ENCODE results near the gene TRERF1. TPM values are rescaled to one million over a fixed set of nuclear protein-coding genes. Genes with fewer than 3 reads are reported as not detected.

TRERF1 gene
- polyA plus RNA-seq, 1 of the 3 experiments (the other 2 are of a cell fraction): 3.6 TPM

DNA sequence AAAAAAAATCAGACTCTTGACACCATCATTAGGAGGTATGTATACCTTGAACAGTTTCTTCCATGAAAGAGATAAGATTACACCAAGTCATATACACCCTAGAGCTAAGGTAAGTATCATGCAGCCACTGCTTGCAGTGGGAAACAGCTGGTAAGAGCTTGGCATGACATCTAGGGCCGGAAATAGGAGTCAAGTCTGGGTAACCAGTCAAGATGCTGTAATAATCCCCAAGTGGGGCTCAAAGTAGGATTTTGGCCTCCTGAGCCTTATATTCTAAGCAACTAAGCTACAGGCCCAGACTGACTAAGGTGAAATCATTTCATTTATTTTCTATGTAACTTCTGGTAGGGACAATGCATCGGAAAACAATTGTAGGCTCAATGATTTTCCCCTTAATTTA, 23.9 kb downstream of the TRERF1 start:
- ChIA-PET POLR2A (no interaction called here), CTCF (interaction anchor here (0.7 to 1.0 kb wide), 3 partner anchors 12 to 49 kb away, joined by 3 to 4 read pairs (median 3); no protein-coding TSS in a partner anchor)
- H3K9me2 ChIP-seq: no peaks in the 10 kb centered on the region
- no peak overlapping the region for H3K9ac ChIP-seq
- no peak overlapping the region for H2AFZ ChIP-seq (ENCODE audit: low read depth)
- 94% methylated on average over 2 of the region's 2 CpGs for WGBS (ENCODE audit: low lambda C conversion rate)
- H4K20me1 ChIP-seq (ENCODE audit: insufficient read depth): no peaks in the 10 kb centered on the region
- H3K4me3 ChIP-seq (ENCODE audit: low read depth in 2 of 2, low read length in 1 of 2): no peak overlapping the region
- H3F3A ChIP-seq (replicated peaks; ENCODE audit: insufficient read depth): no peaks in the 10 kb centered on the region
- H3K79me2 ChIP-seq (ENCODE audit: insufficient read depth): peaks cover 17% of the 10 kb centered on the region
- H3K4me1 ChIP-seq (ENCODE audit: control insufficient read depth in 1 of 2, insufficient read depth in 2 of 2, low read depth in 1 of 2, low read length in 1 of 2): peaks cover 0 to 8% of the 10 kb centered on the region in 2 experiments; a peak in 2 of 4 replicates
- TF ChIP-seq FOXM1 (IDR thresholded peaks at IDR 0.05; ENCODE audit: low read depth): no peak
- no peak for TF ChIP-seq RCOR1 (IDR thresholded peaks at IDR 0.05; ENCODE audit: low read length)
- TF ChIP-seq, protein P1, sequence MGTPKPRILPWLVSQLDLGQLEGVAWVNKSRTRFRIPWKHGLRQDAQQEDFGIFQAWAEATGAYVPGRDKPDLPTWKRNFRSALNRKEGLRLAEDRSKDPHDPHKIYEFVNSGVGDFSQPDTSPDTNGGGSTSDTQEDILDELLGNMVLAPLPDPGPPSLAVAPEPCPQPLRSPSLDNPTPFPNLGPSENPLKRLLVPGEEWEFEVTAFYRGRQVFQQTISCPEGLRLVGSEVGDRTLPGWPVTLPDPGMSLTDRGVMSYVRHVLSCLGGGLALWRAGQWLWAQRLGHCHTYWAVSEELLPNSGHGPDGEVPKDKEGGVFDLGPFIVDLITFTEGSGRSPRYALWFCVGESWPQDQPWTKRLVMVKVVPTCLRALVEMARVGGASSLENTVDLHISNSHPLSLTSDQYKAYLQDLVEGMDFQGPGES (IDR thresholded peaks at IDR 0.05; ENCODE audit: low read depth, low read length): no peak
- TF ChIP-seq FOSL2 (IDR thresholded peaks at IDR 0.05; ENCODE audit: borderline replicate concordance, low read depth): no peak
- TF ChIP-seq, protein P2, sequence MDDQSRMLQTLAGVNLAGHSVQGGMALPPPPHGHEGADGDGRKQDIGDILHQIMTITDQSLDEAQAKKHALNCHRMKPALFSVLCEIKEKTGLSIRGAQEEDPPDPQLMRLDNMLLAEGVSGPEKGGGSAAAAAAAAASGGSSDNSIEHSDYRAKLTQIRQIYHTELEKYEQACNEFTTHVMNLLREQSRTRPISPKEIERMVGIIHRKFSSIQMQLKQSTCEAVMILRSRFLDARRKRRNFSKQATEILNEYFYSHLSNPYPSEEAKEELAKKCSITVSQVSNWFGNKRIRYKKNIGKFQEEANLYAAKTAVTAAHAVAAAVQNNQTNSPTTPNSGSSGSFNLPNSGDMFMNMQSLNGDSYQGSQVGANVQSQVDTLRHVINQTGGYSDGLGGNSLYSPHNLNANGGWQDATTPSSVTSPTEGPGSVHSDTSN (IDR thresholded peaks at IDR 0.05): no peak
- TF ChIP-seq JUND (IDR thresholded peaks at IDR 0.05): no peak
- TF ChIP-seq, protein P3, sequence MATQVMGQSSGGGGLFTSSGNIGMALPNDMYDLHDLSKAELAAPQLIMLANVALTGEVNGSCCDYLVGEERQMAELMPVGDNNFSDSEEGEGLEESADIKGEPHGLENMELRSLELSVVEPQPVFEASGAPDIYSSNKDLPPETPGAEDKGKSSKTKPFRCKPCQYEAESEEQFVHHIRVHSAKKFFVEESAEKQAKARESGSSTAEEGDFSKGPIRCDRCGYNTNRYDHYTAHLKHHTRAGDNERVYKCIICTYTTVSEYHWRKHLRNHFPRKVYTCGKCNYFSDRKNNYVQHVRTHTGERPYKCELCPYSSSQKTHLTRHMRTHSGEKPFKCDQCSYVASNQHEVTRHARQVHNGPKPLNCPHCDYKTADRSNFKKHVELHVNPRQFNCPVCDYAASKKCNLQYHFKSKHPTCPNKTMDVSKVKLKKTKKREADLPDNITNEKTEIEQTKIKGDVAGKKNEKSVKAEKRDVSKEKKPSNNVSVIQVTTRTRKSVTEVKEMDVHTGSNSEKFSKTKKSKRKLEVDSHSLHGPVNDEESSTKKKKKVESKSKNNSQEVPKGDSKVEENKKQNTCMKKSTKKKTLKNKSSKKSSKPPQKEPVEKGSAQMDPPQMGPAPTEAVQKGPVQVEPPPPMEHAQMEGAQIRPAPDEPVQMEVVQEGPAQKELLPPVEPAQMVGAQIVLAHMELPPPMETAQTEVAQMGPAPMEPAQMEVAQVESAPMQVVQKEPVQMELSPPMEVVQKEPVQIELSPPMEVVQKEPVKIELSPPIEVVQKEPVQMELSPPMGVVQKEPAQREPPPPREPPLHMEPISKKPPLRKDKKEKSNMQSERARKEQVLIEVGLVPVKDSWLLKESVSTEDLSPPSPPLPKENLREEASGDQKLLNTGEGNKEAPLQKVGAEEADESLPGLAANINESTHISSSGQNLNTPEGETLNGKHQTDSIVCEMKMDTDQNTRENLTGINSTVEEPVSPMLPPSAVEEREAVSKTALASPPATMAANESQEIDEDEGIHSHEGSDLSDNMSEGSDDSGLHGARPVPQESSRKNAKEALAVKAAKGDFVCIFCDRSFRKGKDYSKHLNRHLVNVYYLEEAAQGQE (IDR thresholded peaks at IDR 0.05; ENCODE audit: low read depth, low read length): no peak
- no peak for TF ChIP-seq FOXJ3 (CRISPR knock-in tag; IDR thresholded peaks at IDR 0.05)
- TF ChIP-seq, protein P4, sequence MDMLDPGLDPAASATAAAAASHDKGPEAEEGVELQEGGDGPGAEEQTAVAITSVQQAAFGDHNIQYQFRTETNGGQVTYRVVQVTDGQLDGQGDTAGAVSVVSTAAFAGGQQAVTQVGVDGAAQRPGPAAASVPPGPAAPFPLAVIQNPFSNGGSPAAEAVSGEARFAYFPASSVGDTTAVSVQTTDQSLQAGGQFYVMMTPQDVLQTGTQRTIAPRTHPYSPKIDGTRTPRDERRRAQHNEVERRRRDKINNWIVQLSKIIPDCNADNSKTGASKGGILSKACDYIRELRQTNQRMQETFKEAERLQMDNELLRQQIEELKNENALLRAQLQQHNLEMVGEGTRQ (IDR thresholded peaks at IDR 0.05; ENCODE audit: borderline replicate concordance, low read depth, low read length): no peak
- TF ChIP-seq, protein P5, sequence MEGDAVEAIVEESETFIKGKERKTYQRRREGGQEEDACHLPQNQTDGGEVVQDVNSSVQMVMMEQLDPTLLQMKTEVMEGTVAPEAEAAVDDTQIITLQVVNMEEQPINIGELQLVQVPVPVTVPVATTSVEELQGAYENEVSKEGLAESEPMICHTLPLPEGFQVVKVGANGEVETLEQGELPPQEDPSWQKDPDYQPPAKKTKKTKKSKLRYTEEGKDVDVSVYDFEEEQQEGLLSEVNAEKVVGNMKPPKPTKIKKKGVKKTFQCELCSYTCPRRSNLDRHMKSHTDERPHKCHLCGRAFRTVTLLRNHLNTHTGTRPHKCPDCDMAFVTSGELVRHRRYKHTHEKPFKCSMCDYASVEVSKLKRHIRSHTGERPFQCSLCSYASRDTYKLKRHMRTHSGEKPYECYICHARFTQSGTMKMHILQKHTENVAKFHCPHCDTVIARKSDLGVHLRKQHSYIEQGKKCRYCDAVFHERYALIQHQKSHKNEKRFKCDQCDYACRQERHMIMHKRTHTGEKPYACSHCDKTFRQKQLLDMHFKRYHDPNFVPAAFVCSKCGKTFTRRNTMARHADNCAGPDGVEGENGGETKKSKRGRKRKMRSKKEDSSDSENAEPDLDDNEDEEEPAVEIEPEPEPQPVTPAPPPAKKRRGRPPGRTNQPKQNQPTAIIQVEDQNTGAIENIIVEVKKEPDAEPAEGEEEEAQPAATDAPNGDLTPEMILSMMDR (IDR thresholded peaks at IDR 0.05): no peak
- TF ChIP-seq TCF12 (IDR thresholded peaks at IDR 0.05): no peak
- TF ChIP-seq YY1 (IDR thresholded peaks at IDR 0.05; ENCODE audit: low read depth): no peak
- no peak for TF ChIP-seq RAD21 (IDR thresholded peaks at IDR 0.05; ENCODE audit: low read length)
- peaks cover 0 to 6% of the 10 kb centered on the region in 2 experiments for H3K36me3 ChIP-seq (replicated peaks in 1 of 2; ENCODE audit: control insufficient read depth in 1 of 2, insufficient read depth in 2 of 2, low read length in 1 of 2)
- H3K27me3 ChIP-seq (ENCODE audit: insufficient read depth): no peaks in the 10 kb centered on the region
- H3K9me3 ChIP-seq: no peaks in the 10 kb centered on the region
- no peak for DNase-seq
- H3K4me2 ChIP-seq: no peak overlapping the region
- H3K27ac ChIP-seq (ENCODE audit: low read depth in 2 of 2, low read length in 1 of 2): no peak overlapping the region

All from SK-N-SH (cell line).